Keratinocyte (primary cell): Measurements from ENCODE around the gene ESR2. TPM values are rescaled to one million over a fixed set of nuclear protein-coding genes. Genes with fewer than 3 reads are reported as not detected.

Experiments used
- DNase-seq: peaks from one replicate; pipeline ENCODE4 v3.0.0-alpha.2; 2011; ENCODE audit warnings: low read depth, missing footprints, low spot score
- FAIRE-seq: peaks from 2 replicates; lab custom pipeline; 2011; peaks lifted over from hg19 to GRCh38; lab: Jason Lieb, UNC
- H2AFZ ChIP-seq: 2 replicates; pipeline ENCODE4 v1.6.0; 2012; ENCODE audit warnings: low read length, control low read depth, inconsistent platforms; ENCODE audit not compliant: control insufficient read depth
- H3K27ac ChIP-seq: 2 replicates; pipeline ENCODE4 v1.5.1; 2011; ENCODE audit warnings: low read length; ENCODE audit not compliant: control insufficient read depth, insufficient read depth
- H3K27me3 ChIP-seq: 3 replicates; pipeline ENCODE4 v1.6.0; 2011; ENCODE audit warnings: low read length; ENCODE audit not compliant: control insufficient read depth, insufficient read depth; ENCODE audit errors: extremely low read depth
- H3K36me3 ChIP-seq, 2 experiments: 2 replicates in 1 of 2; 3 replicates in 1 of 2; pipeline ENCODE4 v1.5.1; 2011; ENCODE audit warnings: low read length in 2 of 2, mild to moderate bottlenecking in 1 of 2; ENCODE audit not compliant: control insufficient read depth in 2 of 2, insufficient read depth in 2 of 2; ENCODE audit errors: extremely low read depth in 1 of 2
- H3K4me1 ChIP-seq: 3 replicates; pipeline ENCODE4 v1.5.1; 2011; ENCODE audit warnings: low read length; ENCODE audit not compliant: control insufficient read depth, insufficient read depth; ENCODE audit errors: extremely low read depth
- H3K4me2 ChIP-seq: 3 replicates; pipeline ENCODE4 v1.6.0; 2011; ENCODE audit warnings: low read depth, low read length; ENCODE audit not compliant: control insufficient read depth, insufficient read depth; ENCODE audit errors: extremely low read depth
- H3K4me3 ChIP-seq, 3 experiments: fragments of 200-600 bp in 1 of 3; sonication (generic) in 1 of 3; 2 replicates in 2 of 3; 3 replicates in 1 of 3; pipeline ENCODE4 v1.5.1; 2011 to 2016; ENCODE audit warnings: low read length in 3 of 3, mild to moderate bottlenecking in 3 of 3, control low read depth in 2 of 3, inconsistent platforms in 1 of 3, low read depth in 1 of 3, mixed read lengths in 1 of 3, mixed run types in 1 of 3, moderate library complexity in 1 of 3; ENCODE audit not compliant: control insufficient read depth in 2 of 3, insufficient read depth in 2 of 3; ENCODE audit errors: extremely low read depth in 1 of 3
- H3K79me2 ChIP-seq: 2 replicates; pipeline ENCODE4 v1.6.0; 2012; ENCODE audit warnings: low read length; ENCODE audit not compliant: control insufficient read depth, insufficient read depth
- H3K9ac ChIP-seq: 3 replicates; pipeline ENCODE4 v1.6.0; 2011; ENCODE audit warnings: low read length; ENCODE audit not compliant: control insufficient read depth, insufficient read depth; ENCODE audit errors: extremely low read depth
- H3K9me1 ChIP-seq: 3 replicates; pipeline ENCODE4 v1.6.0; 2011; ENCODE audit warnings: low read length; ENCODE audit not compliant: control insufficient read depth, insufficient read depth; ENCODE audit errors: extremely low read depth
- H3K9me3 ChIP-seq: 2 replicates; pipeline ENCODE4 v1.5.1; 2012; ENCODE audit warnings: low read depth, low read length; ENCODE audit not compliant: control insufficient read depth
- H4K20me1 ChIP-seq: 3 replicates; pipeline ENCODE4 v1.6.0; 2011; ENCODE audit warnings: low read length; ENCODE audit not compliant: control insufficient read depth, insufficient read depth; ENCODE audit errors: extremely low read depth
- EZH2 ChIP-seq: IDR thresholded peaks from one replicate; pipeline ENCODE4 v1.6.1; 2012; ENCODE audit warnings: inconsistent platforms, mild to moderate bottlenecking, low read length, moderate library complexity
- dilution Hi-C: fragments of 300-500 bp; cut with MboI; formaldehyde crosslinking; loops from one replicate; pipeline ENCODE4 v1.7.0; 2020; ENCODE audit warnings: low sequenced_read_pairs; ENCODE audit not compliant: extremely low pct_ligation_motif_present
- polyA plus RNA-seq, 5 experiments: library from polyadenylated mRNA; depleted of rRNA in 3 of 5; stranded (reverse) in 3 of 5; stranded (forward) in 1 of 5; unstranded in 1 of 5; fragments of >200 nt; gene quantifications; 1 replicate in 1 of 5; 2 replicates in 3 of 5; 3 replicates in 1 of 5; pipeline versions ENCODE4 v1.2.1 to v1.2.3, GENCODE V29; 2011 to 2012; ENCODE audit warnings: missing spikeins in 2 of 5, low read depth in 1 of 5, low replicate concordance in 1 of 5
- TF ChIP-seq, protein P1 (sequence below), 3 experiments: IDR thresholded peaks in 1 of 3; conservative IDR thresholded peaks in 1 of 3; optimal IDR thresholded peaks in 1 of 3; 2 replicates in 2 of 3; 3 replicates in 1 of 3; pipeline versions ENCODE3 to v1.5.1; 2011; ENCODE audit warnings: low read length in 3 of 3, mild to moderate bottlenecking in 3 of 3, moderate library complexity in 2 of 3, control low read depth in 1 of 3, inconsistent platforms in 1 of 3; ENCODE audit not compliant: insufficient read depth in 2 of 3; ENCODE audit errors: extremely low read depth in 1 of 3

ESR2 gene
- polyA plus RNA-seq, 1 donor (not counting 4 experiments of a cell fraction or from before 2014, with no cell fraction given): 0.03 TPM

DNA sequence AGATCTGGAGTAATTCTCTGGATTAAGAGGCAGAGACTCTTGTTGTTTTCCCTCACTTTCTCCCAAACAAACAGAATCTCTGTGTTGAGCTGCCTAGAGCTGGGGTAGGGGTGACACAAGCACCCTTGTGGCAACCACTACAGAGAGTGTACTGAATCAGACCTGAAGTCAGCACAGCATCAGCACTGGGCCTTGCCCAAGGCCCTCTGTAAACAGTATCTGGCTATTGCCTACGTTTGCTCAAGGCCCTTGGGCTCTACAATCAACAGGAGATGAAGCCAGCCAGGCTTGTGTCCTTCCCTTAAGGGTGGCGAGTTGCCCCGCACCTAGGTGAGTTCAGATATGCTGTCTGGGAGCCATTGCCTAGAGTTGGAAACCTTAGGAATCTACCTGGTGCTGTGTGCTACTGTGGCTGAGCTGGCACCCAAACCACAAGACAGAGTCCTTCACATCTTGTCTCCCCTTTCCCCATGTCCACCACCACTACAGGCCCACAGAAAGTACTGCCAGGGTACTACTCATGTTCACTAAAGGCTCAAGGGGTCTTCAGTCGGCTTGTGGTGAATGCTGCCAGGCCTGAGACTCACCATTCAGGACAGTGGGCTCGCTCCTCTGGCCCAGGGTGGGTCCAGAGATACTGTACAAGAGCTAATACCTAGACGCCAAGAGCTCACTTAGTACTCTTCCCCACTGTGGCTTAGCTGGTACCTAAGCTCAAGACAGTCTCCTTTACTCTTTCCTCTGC, 234.5 kb downstream of the ESR2 start:
- FAIRE-seq: peak; percentile 61
- H3K9me1 ChIP-seq: no peaks in the 10 kb centered on the region
- peak overlapping the region in 1 of 3 experiments; percentile 31 for H3K4me3 ChIP-seq
- H3K27ac ChIP-seq: peak overlapping the region; percentile 99
- no peaks in the 10 kb centered on the region for H3K9me3 ChIP-seq
- H3K9ac ChIP-seq: peak overlapping the region; percentile 79
- H3K79me2 ChIP-seq: no peaks in the 10 kb centered on the region
- TF ChIP-seq EZH2: no peak
- TF ChIP-seq, protein P1, sequence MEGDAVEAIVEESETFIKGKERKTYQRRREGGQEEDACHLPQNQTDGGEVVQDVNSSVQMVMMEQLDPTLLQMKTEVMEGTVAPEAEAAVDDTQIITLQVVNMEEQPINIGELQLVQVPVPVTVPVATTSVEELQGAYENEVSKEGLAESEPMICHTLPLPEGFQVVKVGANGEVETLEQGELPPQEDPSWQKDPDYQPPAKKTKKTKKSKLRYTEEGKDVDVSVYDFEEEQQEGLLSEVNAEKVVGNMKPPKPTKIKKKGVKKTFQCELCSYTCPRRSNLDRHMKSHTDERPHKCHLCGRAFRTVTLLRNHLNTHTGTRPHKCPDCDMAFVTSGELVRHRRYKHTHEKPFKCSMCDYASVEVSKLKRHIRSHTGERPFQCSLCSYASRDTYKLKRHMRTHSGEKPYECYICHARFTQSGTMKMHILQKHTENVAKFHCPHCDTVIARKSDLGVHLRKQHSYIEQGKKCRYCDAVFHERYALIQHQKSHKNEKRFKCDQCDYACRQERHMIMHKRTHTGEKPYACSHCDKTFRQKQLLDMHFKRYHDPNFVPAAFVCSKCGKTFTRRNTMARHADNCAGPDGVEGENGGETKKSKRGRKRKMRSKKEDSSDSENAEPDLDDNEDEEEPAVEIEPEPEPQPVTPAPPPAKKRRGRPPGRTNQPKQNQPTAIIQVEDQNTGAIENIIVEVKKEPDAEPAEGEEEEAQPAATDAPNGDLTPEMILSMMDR (optimal IDR thresholded peaks at IDR 0.05 in 1 of 3, IDR thresholded peaks at IDR 0.05 in 1 of 3, conservative IDR thresholded peaks at IDR 0.05 in 1 of 3; ENCODE audit: extremely low read depth in 1 of 3, insufficient read depth in 2 of 3, low read length in 3 of 3): no peak
- peaks cover 40% of the 10 kb centered on the region for H3K4me1 ChIP-seq
- dilution Hi-C loops: no loop called here
- H4K20me1 ChIP-seq: no peaks in the 10 kb centered on the region
- DNase-seq: no peak
- peak overlapping the region; percentile 87 for H3K4me2 ChIP-seq
- H3K27me3 ChIP-seq: no peaks in the 10 kb centered on the region
- H3K36me3 ChIP-seq: peaks cover 0 to 2% of the 10 kb centered on the region in 2 experiments
- H2AFZ ChIP-seq: peak overlapping the region; percentile 64

DNA sequence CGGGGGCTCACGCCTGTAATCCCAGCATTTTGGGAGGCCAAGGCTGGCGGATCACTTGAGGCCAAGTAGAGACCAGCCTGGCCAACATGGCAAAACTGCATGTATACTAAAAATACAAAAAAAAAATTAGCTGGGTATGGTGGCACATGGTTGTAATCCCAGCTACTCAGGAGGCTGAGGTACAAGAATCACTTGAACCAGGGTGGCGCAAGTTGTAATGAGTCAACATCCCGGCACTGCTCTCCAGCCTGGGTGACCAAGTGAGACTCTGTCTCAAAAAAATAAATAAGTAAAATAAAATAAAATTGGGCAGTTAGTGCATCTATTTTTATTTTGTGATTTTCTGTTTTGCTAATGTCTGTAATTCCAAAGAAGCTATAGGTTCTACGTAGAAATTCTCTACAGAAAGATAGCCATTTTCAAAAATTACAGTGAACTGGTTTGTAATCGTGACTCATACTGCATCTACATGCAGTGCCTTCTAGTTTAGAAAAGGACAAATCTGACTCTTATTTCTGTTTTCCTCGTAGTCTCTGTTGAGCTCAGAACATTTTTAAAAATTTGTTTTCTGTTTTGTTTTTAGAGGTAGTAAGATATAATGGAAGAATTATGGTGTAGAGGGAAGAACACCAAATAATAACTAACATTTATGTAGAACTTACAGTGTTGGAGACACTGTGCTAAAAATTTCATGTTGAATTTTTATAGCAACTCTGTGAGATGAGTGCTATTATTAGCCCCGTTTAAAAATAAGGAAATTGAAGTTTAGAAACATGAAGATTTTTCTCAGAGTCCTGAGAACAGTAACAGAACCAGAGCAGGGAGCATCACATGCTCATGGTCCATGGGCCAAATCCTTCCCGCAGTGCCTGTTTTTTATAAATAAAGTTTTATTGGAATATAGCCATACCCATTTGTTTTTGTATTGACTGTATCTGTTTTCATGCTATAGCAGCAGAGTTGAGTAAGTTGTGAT, 240.2 kb downstream of the ESR2 start:
- no peaks in the 10 kb centered on the region for H3K27me3 ChIP-seq
- no peak overlapping the region for H3K9ac ChIP-seq
- H3K4me2 ChIP-seq: no peak overlapping the region
- no peaks in the 10 kb centered on the region for H3K79me2 ChIP-seq
- peaks cover 4 to 8% of the 10 kb centered on the region in 2 experiments for H3K36me3 ChIP-seq
- H4K20me1 ChIP-seq: no peaks in the 10 kb centered on the region
- DNase-seq (no peak), FAIRE-seq (no peak)
- H3K9me3 ChIP-seq: no peaks in the 10 kb centered on the region
- no peaks in the 10 kb centered on the region for H3K9me1 ChIP-seq
- H3K4me3 ChIP-seq: no peak overlapping the region
- peak overlapping the region; percentile 32 for H3K27ac ChIP-seq
- dilution Hi-C loops: no loop called here
- TF ChIP-seq, protein P1 (optimal IDR thresholded peaks at IDR 0.05 in 1 of 3, IDR thresholded peaks at IDR 0.05 in 1 of 3, conservative IDR thresholded peaks at IDR 0.05 in 1 of 3; ENCODE audit: extremely low read depth in 1 of 3, insufficient read depth in 2 of 3, low read length in 3 of 3): no peak
- TF ChIP-seq EZH2: no peak
- H3K4me1 ChIP-seq: peaks cover 6% of the 10 kb centered on the region
- no peak overlapping the region for H2AFZ ChIP-seq
